Kidney epithelial cell (primary cell): ENCODE results near the gene BMPR1B. TPM values are rescaled to one million over a fixed set of nuclear protein-coding genes. Genes with fewer than 3 reads are reported as not detected.

Source experiments
- DNase-seq: peaks from one replicate; pipeline ENCODE4 v3.0.0-alpha.2; 2010; ENCODE audit warnings: low read depth
- H3K27me3 ChIP-seq: 2 replicates; pipeline ENCODE4 v1.6.0; 2011; ENCODE audit warnings: low read length; ENCODE audit not compliant: control insufficient read depth, insufficient read depth
- H3K36me3 ChIP-seq: 2 replicates; pipeline ENCODE4 v1.5.1; 2011; ENCODE audit warnings: low read length; ENCODE audit not compliant: control insufficient read depth, insufficient read depth
- H3K4me3 ChIP-seq: 2 replicates; pipeline ENCODE4 v1.5.1; 2011; ENCODE audit warnings: low read depth, mild to moderate bottlenecking, control low read depth, low read length
- CTCF ChIP-seq: IDR thresholded peaks from 2 replicates; pipeline ENCODE4 v1.5.1; 2011; ENCODE audit warnings: mild to moderate bottlenecking, moderate library complexity, low read length, control low read depth, inconsistent platforms; ENCODE audit not compliant: insufficient read depth, poor library complexity, severe bottlenecking
- total RNA-seq: library from RNA; depleted of rRNA; stranded (reverse); fragments of >200 nt; gene quantifications from 2 replicates; pipeline ENCODE4 v1.2.3, GENCODE V29; 2015

The BMPR1B gene
- total RNA-seq, 1 donor from 2014 or later: 9.2 TPM

GRCh38 chr4:94944726-94945125 lies 187.0 kb downstream of the BMPR1B start:
- Histone ChIP-seq H3K27me3 (no peaks in the 10 kb centered on the region), H3K4me3 (no peak overlapping the region), H3K36me3 (no peaks in the 10 kb centered on the region)
- DNase-seq: no peak
- TF ChIP-seq CTCF: no peak

- DNase-seq: no peak
- Histone ChIP-seq H3K27me3 (no peaks in the 10 kb centered on the region), H3K4me3 (no peak overlapping the region), H3K36me3 (no peaks in the 10 kb centered on the region)
- no peak for TF ChIP-seq CTCF
Observed at GRCh38 chr4:94947681-94948108, 189.9 kb downstream of the BMPR1B start.

- Histone ChIP-seq H3K4me3 (no peak overlapping the region), H3K27me3 (no peaks in the 10 kb centered on the region), H3K36me3 (no peaks in the 10 kb centered on the region)
- DNase-seq: no peak
- TF ChIP-seq CTCF: no peak
Observed at GRCh38 chr4:94954251-94954650, 196.5 kb downstream of the BMPR1B start.

- no peaks in the 10 kb centered on the region for H3K36me3 ChIP-seq
- no peak overlapping the region for H3K4me3 ChIP-seq
- H3K27me3 ChIP-seq: no peaks in the 10 kb centered on the region
- DNase-seq: no peak
- no peak for TF ChIP-seq CTCF
Observed at GRCh38 chr4:94957030-94957429, 199.3 kb downstream of the BMPR1B start.

GRCh38 chr4:94959307-94959706 lies 201.6 kb downstream of the BMPR1B start:
- TF ChIP-seq CTCF: no peak
- no peaks in the 10 kb centered on the region for H3K36me3 ChIP-seq
- no peak overlapping the region for H3K4me3 ChIP-seq
- DNase-seq: no peak
- H3K27me3 ChIP-seq: no peaks in the 10 kb centered on the region

- DNase-seq: no peak
- TF ChIP-seq CTCF: no peak
- H3K36me3 ChIP-seq: no peaks in the 10 kb centered on the region
- H3K27me3 ChIP-seq: no peaks in the 10 kb centered on the region
- H3K4me3 ChIP-seq: no peak overlapping the region
Observed at GRCh38 chr4:94960708-94961107, 203.0 kb downstream of the BMPR1B start.
